Measurements from ENCODE around the gene IL37.
A peak's percentile ranks its signal among the peaks of the same experiment; 100 is the strongest.
"Not testable (repeated sequence)": the region's sequence is repeated elsewhere in the genome, so short reads cannot be mapped to it uniquely, and the experiment has no call there.

The IL37 gene

GRCh38 chr2:112923237-112923966 lies 12.4 kb downstream of the IL37 start:
- no peak for DNase-seq (ENCODE audit: low read depth, low spot score)

GRCh38 chr2:112923967-112924338 lies 13.0 kb downstream of the IL37 start:
- DNase-seq (ENCODE audit: low read depth, low spot score): no peak

GRCh38 chr2:112924360-112924759 lies 13.4 kb downstream of the IL37 start:
- no peak for DNase-seq (ENCODE audit: low read depth, low spot score)

- DNase-seq (ENCODE audit: low read depth, low spot score): no peak
These were observed 13.9 kb downstream of the IL37 start for GRCh38 chr2:112924821-112925220.

GRCh38 chr2:112926707-112927106 lies 15.7 kb downstream of the IL37 start:
- no peak for DNase-seq (ENCODE audit: low read depth, low spot score)

GRCh38 chr2:112927745-112928144 lies 16.8 kb downstream of the IL37 start:
- DNase-seq (ENCODE audit: low read depth, low spot score): peak; percentile 18

- no peak for DNase-seq (ENCODE audit: low read depth, low spot score)
These were observed 22.3 kb downstream of the IL37 start for GRCh38 chr2:112933261-112933660.

GRCh38 chr2:112934117-112934516 lies 23.2 kb downstream of the IL37 start:
- not testable (repeated sequence) for DNase-seq (ENCODE audit: low read depth, low spot score)

GRCh38 chr2:112936927-112937232 lies 25.9 kb downstream of the IL37 start:
- no peak for DNase-seq (ENCODE audit: low read depth, low spot score)

GRCh38 chr2:112938904-112939303 lies 27.9 kb downstream of the IL37 start:
- peak; percentile 89 for DNase-seq (ENCODE audit: low read depth, low spot score)

- DNase-seq (ENCODE audit: low read depth, low spot score): no peak
These were observed 28.5 kb downstream of the IL37 start for GRCh38 chr2:112939425-112939824.

GRCh38 chr2:112940859-112941625 lies 30.1 kb downstream of the IL37 start:
- DNase-seq (ENCODE audit: low read depth, low spot score): no peak

- DNase-seq (ENCODE audit: low read depth, low spot score): peak; percentile 88
These were observed 31.0 kb downstream of the IL37 start for GRCh38 chr2:112941753-112942653.

GRCh38 chr2:112942654-112943002 lies 31.7 kb downstream of the IL37 start:
- DNase-seq (ENCODE audit: low read depth, low spot score): no peak

- DNase-seq (ENCODE audit: low read depth, low spot score): no peak
These were observed 34.0 kb downstream of the IL37 start for GRCh38 chr2:112944971-112945370.

- DNase-seq (ENCODE audit: low read depth, low spot score): no peak
These were observed 35.1 kb downstream of the IL37 start for GRCh38 chr2:112946086-112946485.

- DNase-seq (ENCODE audit: low read depth, low spot score): no peak
These were observed 36.4 kb downstream of the IL37 start for GRCh38 chr2:112947374-112947773.

GRCh38 chr2:112949456-112949855 lies 38.5 kb downstream of the IL37 start:
- DNase-seq (ENCODE audit: low read depth, low spot score): no peak

GRCh38 chr2:112954364-112954763 lies 43.4 kb downstream of the IL37 start:
- DNase-seq (ENCODE audit: low read depth, low spot score): no peak

GRCh38 chr2:112957511-112957910 lies 46.5 kb downstream of the IL37 start:
- DNase-seq (ENCODE audit: low read depth, low spot score): peak; percentile 25

- DNase-seq (ENCODE audit: low read depth, low spot score): peak; percentile 75
These were observed 47.6 kb downstream of the IL37 start for GRCh38 chr2:112958428-112959108.

Measured in astrocyte of the hippocampus (primary cell).